HL-60 (cell line): ENCODE data around the gene POLRMT.

ENCODE experiments used
- DNase-seq, 2 experiments: peaks; one replicate each; pipeline ENCODE4 v3.0.0-alpha.2; 2010 to 2020; ENCODE audit warnings: low read depth in 1 of 2, low spot score in 1 of 2
- H3K27ac ChIP-seq: fragments of 250-450 bp; sonication (Bioruptor Pico); replicated peaks from 2 replicates; pipeline ENCODE4 v1.5.1; 2020; ENCODE audit warnings: mild to moderate bottlenecking, moderate library complexity
- H3K27me3 ChIP-seq: fragments of 250-450 bp; sonication (Bioruptor Pico); 2 replicates; pipeline ENCODE4 v1.5.1; 2021; ENCODE audit warnings: mild to moderate bottlenecking, moderate library complexity; ENCODE audit not compliant: insufficient read depth, poor library complexity, severe bottlenecking
- H3K4me3 ChIP-seq: replicated peaks from 2 replicates; pipeline ENCODE4 v1.5.1; 2011; ENCODE audit warnings: mild to moderate bottlenecking, control low read depth, low read length; ENCODE audit not compliant: insufficient read depth
- GABPA ChIP-seq: IDR thresholded peaks from 2 replicates; pipeline ENCODE4 v1.6.1; 2012; ENCODE audit warnings: low read depth
- POLR2AphosphoS5 ChIP-seq: IDR thresholded peaks from 2 replicates; pipeline ENCODE4 v1.6.1; 2012; ENCODE audit warnings: low read depth
- SPI1 ChIP-seq: IDR thresholded peaks from 2 replicates; pipeline ENCODE4 v1.6.1; 2012; ENCODE audit warnings: low read depth, mild to moderate bottlenecking, borderline replicate concordance
- TF ChIP-seq, protein P1 (sequence below): IDR thresholded peaks from 2 replicates; pipeline ENCODE4 v1.6.1; 2012; ENCODE audit warnings: low read depth; ENCODE audit not compliant: insufficient replicate concordance
- TF ChIP-seq, protein P2 (sequence below): IDR thresholded peaks from one replicate; pipeline ENCODE4 v1.5.1; 2011; ENCODE audit warnings: low read length, control low read depth, inconsistent platforms; ENCODE audit not compliant: insufficient read depth

The POLRMT gene

DNA sequence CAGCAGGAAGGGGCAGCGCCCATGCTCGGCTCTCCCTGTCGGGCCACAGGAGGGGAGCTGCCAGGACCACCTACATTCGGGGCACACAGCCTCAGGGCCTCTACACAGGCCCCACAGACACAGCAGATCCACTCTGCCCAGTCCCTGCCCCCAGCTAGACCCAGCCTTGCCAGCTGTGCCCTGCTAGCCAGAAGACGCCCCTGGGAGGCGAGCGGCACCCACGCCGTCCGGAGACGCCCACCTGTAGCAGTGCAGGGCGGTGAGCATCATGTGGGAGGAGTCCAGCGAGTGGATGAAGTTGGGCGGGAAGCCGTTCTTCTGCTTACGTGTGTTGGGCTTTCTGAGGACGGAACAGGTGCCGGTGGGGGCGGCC lies 15.1 kb downstream of the POLRMT start:
- TF ChIP-seq SPI1 (no peak), GABPA (no peak), POLR2AphosphoS5 (no peak)
- TF ChIP-seq, protein P1, sequence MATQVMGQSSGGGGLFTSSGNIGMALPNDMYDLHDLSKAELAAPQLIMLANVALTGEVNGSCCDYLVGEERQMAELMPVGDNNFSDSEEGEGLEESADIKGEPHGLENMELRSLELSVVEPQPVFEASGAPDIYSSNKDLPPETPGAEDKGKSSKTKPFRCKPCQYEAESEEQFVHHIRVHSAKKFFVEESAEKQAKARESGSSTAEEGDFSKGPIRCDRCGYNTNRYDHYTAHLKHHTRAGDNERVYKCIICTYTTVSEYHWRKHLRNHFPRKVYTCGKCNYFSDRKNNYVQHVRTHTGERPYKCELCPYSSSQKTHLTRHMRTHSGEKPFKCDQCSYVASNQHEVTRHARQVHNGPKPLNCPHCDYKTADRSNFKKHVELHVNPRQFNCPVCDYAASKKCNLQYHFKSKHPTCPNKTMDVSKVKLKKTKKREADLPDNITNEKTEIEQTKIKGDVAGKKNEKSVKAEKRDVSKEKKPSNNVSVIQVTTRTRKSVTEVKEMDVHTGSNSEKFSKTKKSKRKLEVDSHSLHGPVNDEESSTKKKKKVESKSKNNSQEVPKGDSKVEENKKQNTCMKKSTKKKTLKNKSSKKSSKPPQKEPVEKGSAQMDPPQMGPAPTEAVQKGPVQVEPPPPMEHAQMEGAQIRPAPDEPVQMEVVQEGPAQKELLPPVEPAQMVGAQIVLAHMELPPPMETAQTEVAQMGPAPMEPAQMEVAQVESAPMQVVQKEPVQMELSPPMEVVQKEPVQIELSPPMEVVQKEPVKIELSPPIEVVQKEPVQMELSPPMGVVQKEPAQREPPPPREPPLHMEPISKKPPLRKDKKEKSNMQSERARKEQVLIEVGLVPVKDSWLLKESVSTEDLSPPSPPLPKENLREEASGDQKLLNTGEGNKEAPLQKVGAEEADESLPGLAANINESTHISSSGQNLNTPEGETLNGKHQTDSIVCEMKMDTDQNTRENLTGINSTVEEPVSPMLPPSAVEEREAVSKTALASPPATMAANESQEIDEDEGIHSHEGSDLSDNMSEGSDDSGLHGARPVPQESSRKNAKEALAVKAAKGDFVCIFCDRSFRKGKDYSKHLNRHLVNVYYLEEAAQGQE, result no peak
- TF ChIP-seq, protein P2, sequence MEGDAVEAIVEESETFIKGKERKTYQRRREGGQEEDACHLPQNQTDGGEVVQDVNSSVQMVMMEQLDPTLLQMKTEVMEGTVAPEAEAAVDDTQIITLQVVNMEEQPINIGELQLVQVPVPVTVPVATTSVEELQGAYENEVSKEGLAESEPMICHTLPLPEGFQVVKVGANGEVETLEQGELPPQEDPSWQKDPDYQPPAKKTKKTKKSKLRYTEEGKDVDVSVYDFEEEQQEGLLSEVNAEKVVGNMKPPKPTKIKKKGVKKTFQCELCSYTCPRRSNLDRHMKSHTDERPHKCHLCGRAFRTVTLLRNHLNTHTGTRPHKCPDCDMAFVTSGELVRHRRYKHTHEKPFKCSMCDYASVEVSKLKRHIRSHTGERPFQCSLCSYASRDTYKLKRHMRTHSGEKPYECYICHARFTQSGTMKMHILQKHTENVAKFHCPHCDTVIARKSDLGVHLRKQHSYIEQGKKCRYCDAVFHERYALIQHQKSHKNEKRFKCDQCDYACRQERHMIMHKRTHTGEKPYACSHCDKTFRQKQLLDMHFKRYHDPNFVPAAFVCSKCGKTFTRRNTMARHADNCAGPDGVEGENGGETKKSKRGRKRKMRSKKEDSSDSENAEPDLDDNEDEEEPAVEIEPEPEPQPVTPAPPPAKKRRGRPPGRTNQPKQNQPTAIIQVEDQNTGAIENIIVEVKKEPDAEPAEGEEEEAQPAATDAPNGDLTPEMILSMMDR, result no peak
- no peak overlapping the region for H3K27ac ChIP-seq
- no peak overlapping the region for H3K4me3 ChIP-seq
- DNase-seq, result no peak
- no peaks in the 10 kb centered on the region for H3K27me3 ChIP-seq

DNA sequence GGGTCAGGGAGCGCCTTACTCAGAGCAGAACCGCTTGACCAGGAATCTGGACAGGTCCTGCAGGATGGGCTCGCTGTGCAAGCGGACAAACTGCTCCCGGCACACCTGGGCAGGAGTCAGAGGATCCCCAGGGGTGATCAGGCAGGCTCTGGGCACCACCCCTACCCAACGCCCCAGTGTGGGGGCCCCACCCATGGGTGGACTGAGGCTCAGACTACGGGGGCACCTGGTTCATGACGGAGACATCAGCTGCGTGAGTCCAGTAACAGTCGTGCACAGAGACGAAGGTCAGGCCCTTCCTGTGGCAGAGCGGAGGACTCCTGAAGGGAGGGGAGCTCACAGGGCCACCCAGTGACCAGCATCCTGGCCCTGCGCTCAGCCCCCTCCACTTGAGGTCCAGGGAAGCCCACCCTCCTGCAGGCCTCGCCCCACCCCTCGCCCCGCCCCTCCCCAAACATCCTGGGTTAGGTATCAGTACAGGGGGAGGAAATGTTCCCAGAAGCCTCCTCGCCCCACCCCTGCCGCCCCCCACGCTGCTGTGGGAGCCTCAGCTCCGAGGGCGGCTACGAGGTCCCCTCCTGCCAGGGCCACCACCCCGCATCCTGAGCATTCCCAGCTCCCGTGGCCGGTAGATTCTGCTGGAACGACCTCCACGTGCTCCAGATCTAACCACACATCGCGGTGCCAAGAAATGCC lies 15.6 kb downstream of the POLRMT start:
- Histone ChIP-seq H3K4me3 (no peak overlapping the region), H3K27me3 (no peaks in the 10 kb centered on the region), H3K27ac (no peak overlapping the region)
- TF ChIP-seq, protein P2, result no peak
- TF ChIP-seq SPI1 (no peak), POLR2AphosphoS5 (no peak), GABPA (no peak)
- TF ChIP-seq, protein P1, result no peak
- DNase-seq, result no peak

DNA sequence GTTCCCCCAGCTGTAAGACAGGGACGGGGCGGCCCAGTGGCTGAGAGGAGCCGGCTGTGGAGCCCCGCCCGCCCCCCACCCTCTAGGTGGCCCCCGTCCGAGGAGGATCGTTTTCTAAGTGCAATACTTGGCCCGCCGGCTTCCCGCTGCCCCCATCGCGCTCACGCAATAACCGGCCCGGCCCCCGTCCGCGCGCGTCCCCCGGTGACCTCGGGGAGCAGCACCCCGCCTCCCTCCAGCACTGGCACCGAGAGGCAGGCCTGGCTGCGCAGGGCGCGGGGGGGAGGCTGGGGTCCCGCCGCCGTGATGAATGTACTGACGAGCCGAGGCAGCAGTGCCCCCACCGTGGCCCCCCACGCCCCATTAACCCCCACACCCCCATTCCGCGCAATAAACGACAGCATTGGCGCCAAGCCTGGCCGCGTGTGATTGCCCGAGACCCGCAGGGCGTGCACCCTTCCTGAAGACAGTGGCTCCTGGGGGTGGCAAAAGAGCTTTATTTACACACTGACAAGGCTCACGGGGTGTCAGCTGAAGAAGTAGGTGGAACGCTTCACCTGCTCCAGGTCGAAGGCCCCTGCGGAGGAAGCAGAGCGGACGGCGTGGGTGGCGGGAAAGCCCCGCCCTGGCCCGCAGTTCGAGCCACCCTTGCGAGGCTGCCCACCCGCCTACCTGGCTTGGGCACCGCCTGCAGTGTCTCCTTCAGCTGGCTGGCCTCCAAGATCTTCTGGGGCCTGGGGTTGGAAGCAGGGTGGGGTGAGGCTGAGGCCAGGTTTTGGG lies 16.4 kb downstream of the POLRMT start:
- TF ChIP-seq SPI1, result no peak
- no peak for TF ChIP-seq GABPA
- no peak for TF ChIP-seq POLR2AphosphoS5
- no peak overlapping the region for H3K4me3 ChIP-seq

DNA sequence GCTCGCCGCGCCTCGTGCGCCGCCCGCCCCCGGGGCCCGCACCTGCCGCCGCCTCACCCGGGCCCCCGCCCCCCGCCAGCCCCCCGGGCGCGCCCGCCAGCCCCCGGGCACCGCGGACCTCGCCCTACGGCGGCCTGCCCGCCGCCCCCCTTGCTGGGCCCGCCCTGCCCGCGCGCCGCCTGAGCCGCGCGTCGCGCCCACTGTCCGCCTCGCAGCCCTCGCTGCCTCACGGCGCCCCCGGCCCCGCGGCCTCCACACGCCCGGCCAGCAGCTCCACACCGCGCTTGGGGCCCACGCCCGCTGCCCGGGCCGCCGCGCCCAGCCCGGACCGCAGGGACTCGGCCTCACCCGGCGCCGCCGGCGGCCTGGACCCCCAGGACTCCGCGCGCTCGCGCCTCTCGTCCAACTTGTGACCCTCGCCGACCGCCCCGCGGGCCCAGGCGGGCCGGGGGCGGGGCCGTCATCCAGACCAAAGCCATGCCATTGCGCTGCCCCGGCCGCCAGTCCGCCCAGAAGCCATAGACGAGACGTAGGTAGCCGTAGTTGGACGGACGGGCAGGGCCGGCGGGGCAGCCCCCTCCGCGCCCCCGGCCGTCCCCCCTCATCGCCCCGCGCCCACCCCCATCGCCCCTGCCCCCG lies 17.2 kb downstream of the POLRMT start:
- no peak for DNase-seq
- Histone ChIP-seq H3K27me3 (no peaks in the 10 kb centered on the region), H3K4me3 (no peak overlapping the region), H3K27ac (no peak overlapping the region)
- TF ChIP-seq POLR2AphosphoS5, result no peak
- TF ChIP-seq, protein P2, result no peak
- no peak for TF ChIP-seq GABPA
- TF ChIP-seq SPI1, result no peak
- TF ChIP-seq, protein P1, result no peak

More for the DNA sequence above, 16.4 kb downstream of the POLRMT start:
- H3K27ac ChIP-seq, result no peak overlapping the region
- no peaks in the 10 kb centered on the region for H3K27me3 ChIP-seq
- no peak for DNase-seq
